Loucy (cell line): Measurements from ENCODE around the gene NDST3.
A peak's percentile ranks its signal among the peaks of the same experiment; 100 is the strongest.

Experiments
- CTCF ChIP-seq: fragments of 200-600 bp; sonication (generic); conservative IDR thresholded peaks from 2 replicates; pipeline ENCODE4 v1.5.1; 2014; ENCODE audit warnings: mild to moderate bottlenecking, antibody characterized with exemption, low read length
- EZH2phosphoT487 ChIP-seq: fragments of 200-600 bp; IDR thresholded peaks from 2 replicates; pipeline ENCODE4 v1.6.1; 2018; ENCODE audit warnings: antibody characterized with exemption, mild to moderate bottlenecking, moderate library complexity, borderline replicate concordance

DNA sequence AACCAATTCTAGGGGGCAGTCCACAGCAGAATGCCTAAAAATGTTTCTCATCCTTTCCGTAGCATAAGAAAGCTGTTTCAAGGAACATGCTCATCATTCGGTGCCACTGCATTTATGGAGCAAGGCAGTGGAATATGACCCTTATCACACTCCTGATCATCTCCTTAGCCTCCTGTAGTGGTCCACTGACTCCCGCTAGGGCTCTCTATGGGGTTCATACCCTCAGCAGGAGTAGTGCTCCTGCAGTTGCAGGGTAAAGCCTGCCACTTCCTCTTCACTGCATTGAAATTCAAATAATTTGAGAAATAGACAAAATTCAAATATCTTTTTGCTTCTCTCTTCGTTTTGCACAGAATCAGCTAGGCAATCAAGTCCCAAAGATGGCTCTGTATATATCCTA lies 107.0 kb downstream of the NDST3 start:
- TF ChIP-seq CTCF (peak; percentile 44), EZH2phosphoT487 (no peak)
